ENCODE measurements around the gene CAVIN3.

DNA sequence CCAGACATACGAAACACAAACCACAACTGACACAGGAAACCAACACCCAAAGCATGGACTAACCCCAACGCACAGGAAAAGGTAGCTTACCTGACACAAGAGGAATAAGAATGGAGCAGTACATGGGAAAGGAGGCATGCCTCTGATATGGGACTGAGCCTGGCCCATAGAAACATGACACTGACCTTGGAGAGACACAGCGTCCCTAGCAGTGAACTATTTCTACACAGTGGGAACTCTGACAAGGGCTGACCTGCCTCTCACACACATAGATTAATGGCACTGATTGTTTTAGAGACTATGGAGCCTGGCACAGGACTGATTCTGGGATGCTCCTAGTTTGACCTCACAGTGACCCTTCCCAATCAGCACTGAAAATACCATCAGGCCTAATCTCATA lies 48.7 kb downstream of the CAVIN3 start:
- TF ChIP-seq, protein P1, sequence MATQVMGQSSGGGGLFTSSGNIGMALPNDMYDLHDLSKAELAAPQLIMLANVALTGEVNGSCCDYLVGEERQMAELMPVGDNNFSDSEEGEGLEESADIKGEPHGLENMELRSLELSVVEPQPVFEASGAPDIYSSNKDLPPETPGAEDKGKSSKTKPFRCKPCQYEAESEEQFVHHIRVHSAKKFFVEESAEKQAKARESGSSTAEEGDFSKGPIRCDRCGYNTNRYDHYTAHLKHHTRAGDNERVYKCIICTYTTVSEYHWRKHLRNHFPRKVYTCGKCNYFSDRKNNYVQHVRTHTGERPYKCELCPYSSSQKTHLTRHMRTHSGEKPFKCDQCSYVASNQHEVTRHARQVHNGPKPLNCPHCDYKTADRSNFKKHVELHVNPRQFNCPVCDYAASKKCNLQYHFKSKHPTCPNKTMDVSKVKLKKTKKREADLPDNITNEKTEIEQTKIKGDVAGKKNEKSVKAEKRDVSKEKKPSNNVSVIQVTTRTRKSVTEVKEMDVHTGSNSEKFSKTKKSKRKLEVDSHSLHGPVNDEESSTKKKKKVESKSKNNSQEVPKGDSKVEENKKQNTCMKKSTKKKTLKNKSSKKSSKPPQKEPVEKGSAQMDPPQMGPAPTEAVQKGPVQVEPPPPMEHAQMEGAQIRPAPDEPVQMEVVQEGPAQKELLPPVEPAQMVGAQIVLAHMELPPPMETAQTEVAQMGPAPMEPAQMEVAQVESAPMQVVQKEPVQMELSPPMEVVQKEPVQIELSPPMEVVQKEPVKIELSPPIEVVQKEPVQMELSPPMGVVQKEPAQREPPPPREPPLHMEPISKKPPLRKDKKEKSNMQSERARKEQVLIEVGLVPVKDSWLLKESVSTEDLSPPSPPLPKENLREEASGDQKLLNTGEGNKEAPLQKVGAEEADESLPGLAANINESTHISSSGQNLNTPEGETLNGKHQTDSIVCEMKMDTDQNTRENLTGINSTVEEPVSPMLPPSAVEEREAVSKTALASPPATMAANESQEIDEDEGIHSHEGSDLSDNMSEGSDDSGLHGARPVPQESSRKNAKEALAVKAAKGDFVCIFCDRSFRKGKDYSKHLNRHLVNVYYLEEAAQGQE (IDR thresholded peaks at IDR 0.05; ENCODE audit: unreplicated experiment): no peak
- TF ChIP-seq EZH2phosphoT487 (IDR thresholded peaks at IDR 0.05; ENCODE audit: unreplicated experiment): no peak
- TF ChIP-seq, protein P2, sequence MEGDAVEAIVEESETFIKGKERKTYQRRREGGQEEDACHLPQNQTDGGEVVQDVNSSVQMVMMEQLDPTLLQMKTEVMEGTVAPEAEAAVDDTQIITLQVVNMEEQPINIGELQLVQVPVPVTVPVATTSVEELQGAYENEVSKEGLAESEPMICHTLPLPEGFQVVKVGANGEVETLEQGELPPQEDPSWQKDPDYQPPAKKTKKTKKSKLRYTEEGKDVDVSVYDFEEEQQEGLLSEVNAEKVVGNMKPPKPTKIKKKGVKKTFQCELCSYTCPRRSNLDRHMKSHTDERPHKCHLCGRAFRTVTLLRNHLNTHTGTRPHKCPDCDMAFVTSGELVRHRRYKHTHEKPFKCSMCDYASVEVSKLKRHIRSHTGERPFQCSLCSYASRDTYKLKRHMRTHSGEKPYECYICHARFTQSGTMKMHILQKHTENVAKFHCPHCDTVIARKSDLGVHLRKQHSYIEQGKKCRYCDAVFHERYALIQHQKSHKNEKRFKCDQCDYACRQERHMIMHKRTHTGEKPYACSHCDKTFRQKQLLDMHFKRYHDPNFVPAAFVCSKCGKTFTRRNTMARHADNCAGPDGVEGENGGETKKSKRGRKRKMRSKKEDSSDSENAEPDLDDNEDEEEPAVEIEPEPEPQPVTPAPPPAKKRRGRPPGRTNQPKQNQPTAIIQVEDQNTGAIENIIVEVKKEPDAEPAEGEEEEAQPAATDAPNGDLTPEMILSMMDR (conservative IDR thresholded peaks at IDR 0.05; ENCODE audit: low read depth in 2 of 2): no peak
- TF ChIP-seq EZH2 (IDR thresholded peaks at IDR 0.05; ENCODE audit: low read depth, unreplicated experiment): no peak
- no peak for TF ChIP-seq POLR2AphosphoS5 (IDR thresholded peaks at IDR 0.05; ENCODE audit: low read depth)
